HCT116 (cell line): ENCODE measurements around the gene SPIRE1.

Source experiments
- CEBPB ChIP-seq: IDR thresholded peaks from 2 replicates; pipeline ENCODE4 v1.6.1; 2012; ENCODE audit warnings: low read depth
- CTCF ChIP-seq, 3 experiments: fragments of 200-600 bp in 1 of 3; sonication (generic) in 1 of 3; IDR thresholded peaks in 2 of 3; conservative IDR thresholded peaks in 1 of 3; 2 replicates each; pipeline ENCODE4 v1.5.1; 2012 to 2017; ENCODE audit warnings: low read depth in 2 of 3, low read length in 2 of 3, antibody characterized with exemption in 1 of 3, borderline replicate concordance in 1 of 3, control low read depth in 1 of 3, mild to moderate bottlenecking in 1 of 3, mixed read lengths in 1 of 3, mixed run types in 1 of 3, moderate library complexity in 1 of 3; ENCODE audit not compliant: insufficient read depth in 1 of 3
- EZH2 ChIP-seq: fragments of 200-600 bp; sonication (generic); IDR thresholded peaks from 2 replicates; pipeline ENCODE4 v1.6.1; 2017; ENCODE audit warnings: antibody characterized with exemption, mixed run types
- EZH2phosphoT487 ChIP-seq: fragments of 200-600 bp; IDR thresholded peaks from 2 replicates; pipeline ENCODE4 v1.6.1; 2018; ENCODE audit warnings: antibody characterized with exemption, borderline replicate concordance
- JUND ChIP-seq: IDR thresholded peaks from 2 replicates; pipeline ENCODE4 v1.6.1; 2012
- POLR2A ChIP-seq: IDR thresholded peaks from 2 replicates; pipeline ENCODE4 v1.7.0; 2011; ENCODE audit warnings: borderline replicate concordance; ENCODE audit not compliant: insufficient read depth, insufficient read length; ENCODE audit errors: extremely low read depth
- POLR2AphosphoS5 ChIP-seq: IDR thresholded peaks from 2 replicates; pipeline ENCODE4 v1.6.1; 2011; ENCODE audit warnings: mild to moderate bottlenecking, low read depth, low read length, moderate library complexity
- REST ChIP-seq: IDR thresholded peaks from 2 replicates; pipeline ENCODE4 v1.6.1; 2012; ENCODE audit warnings: low read depth
- SP1 ChIP-seq: IDR thresholded peaks from 2 replicates; pipeline ENCODE4 v1.6.1; 2012; ENCODE audit warnings: low read depth
- TCF7L2 ChIP-seq: IDR thresholded peaks from 2 replicates; pipeline ENCODE4 v1.7.0; 2011; ENCODE audit warnings: borderline replicate concordance, inconsistent platforms; ENCODE audit not compliant: insufficient read depth, insufficient read length; ENCODE audit errors: extremely low read depth
- TF ChIP-seq, protein P1 (sequence below): IDR thresholded peaks from 2 replicates; pipeline ENCODE4 v1.6.1; 2012
- TF ChIP-seq, protein P2 (sequence below): IDR thresholded peaks from 2 replicates; pipeline ENCODE4 v1.6.1; 2012

DNA sequence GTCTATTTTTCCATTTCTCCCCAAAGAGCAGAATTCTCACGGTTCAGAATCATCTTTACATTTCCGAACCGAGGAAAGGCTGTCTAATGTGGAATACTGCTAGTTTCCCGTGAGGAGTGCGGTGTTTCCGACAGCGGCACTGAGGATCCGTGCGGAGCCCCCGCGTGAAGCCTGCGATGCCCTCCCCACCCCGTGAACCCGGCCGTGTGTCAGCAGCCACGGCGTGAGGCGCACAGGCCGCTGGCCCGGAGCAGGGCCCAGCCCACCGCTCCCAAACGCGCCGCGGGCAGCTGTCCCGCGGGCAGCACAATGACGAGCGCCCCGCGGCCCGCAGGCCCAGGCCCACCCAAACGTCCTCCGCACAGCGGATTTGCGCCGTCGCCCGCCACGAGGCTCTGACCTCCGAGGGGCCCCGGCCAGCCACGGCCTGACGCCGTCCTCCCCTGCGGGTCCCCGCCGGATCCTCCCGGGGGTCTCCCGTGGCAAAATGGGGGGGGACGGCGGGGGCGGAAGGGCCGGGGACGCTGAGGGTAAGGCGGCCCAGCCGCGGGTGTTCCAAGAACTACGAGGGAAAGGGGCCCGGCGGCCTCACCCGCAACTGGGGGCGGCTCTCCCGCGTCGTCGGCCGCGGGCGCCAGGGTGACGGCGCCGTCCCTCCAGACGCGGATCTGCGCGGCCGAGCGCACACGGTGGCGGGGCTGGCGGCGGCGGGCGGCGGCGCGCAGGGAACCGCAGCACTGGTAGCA is 796 bp downstream of the SPIRE1 start:
- TF ChIP-seq CTCF (IDR thresholded peaks at IDR 0.05 in 2 of 3, conservative IDR thresholded peaks at IDR 0.05 in 1 of 3; ENCODE audit: borderline replicate concordance in 1 of 3, insufficient read depth in 1 of 3, low read depth in 2 of 3, low read length in 2 of 3) (no peak), TCF7L2 (no peak), EZH2 (no peak), JUND (no peak), POLR2A (no peak), POLR2AphosphoS5 (no peak), CEBPB (no peak), REST (no peak), EZH2phosphoT487 (no peak), SP1 (no peak)
- TF ChIP-seq, protein P1, sequence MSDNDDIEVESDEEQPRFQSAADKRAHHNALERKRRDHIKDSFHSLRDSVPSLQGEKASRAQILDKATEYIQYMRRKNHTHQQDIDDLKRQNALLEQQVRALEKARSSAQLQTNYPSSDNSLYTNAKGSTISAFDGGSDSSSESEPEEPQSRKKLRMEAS: no peak
- TF ChIP-seq, protein P2, sequence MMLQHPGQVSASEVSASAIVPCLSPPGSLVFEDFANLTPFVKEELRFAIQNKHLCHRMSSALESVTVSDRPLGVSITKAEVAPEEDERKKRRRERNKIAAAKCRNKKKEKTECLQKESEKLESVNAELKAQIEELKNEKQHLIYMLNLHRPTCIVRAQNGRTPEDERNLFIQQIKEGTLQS: no peak
